GM19438 (cell line): ENCODE measurements around the gene UBD.

Experiments
- ATAC-seq: cut with Tn5 transposase; IDR thresholded peaks from one replicate; pipeline ENCODE4 v1.9.1; 2021; ENCODE audit warnings: low read depth; ENCODE audit not compliant: unreplicated experiment

The UBD gene

DNA sequence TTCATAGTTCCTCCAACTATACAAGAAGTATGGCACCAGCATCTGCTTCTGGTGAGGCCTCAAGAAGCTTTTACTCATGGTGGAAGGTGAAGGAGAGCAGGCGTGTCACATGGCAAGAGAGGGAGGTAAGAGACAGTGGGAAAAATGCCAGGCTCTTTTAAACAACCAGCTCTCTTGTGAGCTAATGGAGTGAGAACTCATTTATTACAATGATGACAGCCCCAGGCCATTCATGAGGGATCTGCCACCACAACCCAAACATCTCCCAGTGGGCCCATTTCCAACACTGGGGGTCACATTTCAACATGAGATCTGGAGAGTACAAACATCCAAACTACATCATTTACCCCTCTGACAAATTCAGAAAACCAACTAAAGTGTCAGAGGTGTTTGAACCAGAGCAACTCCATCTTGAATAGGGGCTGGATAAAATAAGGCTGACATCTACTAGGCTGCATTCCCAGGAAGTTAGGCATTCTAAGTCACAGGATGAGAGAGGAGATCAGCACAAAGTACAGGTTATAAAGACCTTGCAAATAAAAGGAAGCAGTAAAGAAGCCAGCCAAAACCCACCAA lies 2.2 kb upstream of the UBD start:
- no peak for ATAC-seq

DNA sequence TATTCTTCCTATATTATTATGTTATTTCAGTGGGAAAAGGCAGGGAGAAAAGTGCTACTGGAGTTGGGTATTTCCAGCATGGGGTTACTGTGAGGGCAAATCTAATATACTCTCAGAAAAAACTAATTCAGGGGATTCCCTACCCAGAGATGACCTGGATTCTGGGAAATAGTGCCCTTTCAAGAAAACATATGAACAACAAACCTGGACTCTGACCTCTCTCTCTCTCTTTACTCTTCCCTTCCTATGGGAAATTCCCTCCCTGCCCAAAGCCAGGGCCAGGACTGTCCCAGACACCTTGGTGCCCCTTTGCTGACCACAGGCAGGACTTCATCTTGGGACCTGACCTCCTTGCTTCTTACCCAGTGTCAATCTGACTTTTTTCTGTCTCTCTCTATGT lies 1.6 kb upstream of the UBD start:
- ATAC-seq: no peak

DNA sequence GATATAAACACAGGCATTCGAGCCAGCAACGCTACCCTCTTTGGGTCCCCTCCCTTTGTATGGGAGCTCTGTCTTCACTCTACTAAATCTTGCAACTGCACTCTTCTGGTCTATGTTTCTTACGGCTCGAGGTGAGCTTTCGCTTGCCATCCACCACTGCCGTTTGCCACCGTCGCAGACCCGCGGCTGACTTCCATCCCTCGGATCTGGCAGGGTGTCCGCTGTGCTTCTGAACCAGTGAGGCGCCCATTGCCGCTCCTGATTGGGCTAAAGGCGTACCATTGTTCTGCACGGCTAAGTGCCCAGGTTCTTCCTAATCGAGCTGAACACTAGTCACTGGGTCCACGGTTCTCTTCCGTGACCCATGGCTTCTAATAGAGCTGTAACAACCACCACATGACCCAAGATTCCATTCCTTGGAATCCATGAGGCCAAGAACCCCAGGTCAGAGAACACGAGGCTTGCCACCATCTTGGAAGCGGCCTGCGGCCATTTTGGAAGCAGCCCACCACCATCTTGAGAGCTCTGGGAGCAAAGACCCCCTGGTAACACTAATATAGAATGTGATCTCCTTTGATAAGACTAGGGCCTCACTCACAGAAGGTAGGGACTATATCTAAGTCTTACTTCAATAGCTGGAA lies 973 bp downstream of the UBD start:
- no peak for ATAC-seq

DNA sequence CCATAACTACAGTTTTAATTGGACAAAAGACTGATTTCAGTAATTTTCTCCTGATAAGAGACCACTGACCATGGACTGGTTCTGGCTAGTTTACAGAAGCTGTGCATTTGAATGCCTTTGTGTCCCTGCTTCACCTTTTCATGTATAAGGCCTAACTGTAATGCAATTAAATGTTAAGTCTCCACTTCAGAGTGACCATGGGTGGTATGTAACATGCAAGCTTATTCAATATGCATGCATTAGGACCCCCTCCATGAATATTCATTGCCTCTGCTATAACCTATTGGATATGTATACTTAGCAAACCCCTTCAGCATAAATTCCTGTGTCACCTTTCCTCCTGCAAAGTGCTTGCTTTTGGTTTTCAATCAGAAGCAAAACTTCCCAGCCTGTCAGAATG lies 2.2 kb downstream of the UBD start:
- no peak for ATAC-seq

DNA sequence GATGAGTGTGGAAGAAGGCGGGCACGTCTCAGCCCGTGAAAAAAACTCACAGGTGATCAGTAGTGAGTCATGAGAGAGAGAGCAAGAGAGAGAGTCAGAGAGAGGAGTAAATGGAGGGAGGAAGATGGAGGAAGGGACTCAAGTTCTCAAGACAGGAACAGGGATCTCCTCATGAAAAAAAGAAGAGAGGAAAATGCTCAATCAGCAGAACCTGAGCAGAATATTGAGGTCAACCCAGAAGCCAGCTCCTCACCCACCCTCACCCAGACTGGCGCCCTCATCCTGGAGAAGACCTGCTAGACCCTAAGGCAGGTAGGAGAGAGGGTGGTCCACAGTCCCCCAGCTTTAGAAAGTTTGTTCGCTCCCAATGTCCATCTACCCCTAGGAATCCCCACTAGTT lies 4.8 kb downstream of the UBD start:
- no peak for ATAC-seq

DNA sequence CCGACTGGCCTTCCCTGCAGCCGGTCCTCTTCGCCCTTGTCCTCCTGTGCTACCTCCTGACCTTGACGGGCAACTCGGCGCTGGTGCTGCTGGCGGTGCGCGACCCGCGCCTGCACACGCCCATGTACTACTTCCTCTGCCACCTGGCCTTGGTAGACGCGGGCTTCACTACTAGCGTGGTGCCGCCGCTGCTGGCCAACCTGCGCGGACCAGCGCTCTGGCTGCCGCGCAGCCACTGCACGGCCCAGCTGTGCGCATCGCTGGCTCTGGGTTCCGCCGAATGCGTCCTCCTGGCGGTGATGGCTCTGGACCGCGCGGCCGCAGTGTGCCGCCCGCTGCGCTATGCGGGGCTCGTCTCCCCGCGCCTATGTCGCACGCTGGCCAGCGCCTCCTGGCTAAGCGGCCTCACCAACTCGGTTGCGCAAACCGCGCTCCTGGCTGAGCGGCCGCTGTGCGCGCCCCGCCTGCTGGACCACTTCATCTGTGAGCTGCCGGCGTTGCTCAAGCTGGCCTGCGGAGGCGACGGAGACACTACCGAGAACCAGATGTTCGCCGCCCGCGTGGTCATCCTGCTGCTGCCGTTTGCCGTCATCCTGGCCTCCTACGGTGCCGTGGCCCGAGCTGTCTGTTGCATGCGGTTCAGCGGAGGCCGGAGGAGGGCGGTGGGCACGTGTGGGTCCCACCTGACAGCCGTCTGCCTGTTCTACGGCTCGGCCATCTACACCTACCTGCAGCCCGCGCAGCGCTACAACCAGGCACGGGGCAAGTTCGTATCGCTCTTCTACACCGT lies 6.1 kb downstream of the UBD start:
- ATAC-seq: no peak

DNA sequence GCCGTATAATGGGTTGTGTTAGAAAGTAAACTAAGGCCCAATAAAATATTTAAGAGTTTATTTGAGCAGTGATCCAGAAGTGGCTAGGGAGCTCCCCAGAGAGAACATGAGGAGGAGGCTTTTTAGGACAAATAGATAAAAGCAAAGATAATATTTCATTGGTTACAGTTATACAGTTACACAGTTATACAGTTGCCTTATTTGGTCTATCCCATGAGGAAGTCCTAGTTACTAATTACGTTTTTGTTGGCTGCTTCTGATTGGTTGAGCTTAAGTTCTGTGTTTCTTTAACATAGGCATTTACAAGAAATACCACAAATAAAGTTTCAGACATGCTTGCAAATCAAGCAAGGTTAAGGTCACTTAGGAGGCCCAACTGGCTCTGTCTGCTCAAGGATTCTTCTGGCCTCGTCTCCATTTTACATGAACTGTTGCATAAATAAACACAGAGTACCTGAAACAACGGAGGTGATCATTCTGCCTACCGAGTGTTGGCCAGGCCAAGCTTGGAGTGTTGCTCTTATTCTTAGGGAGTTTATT lies 7.0 kb downstream of the UBD start:
- ATAC-seq: no peak

DNA sequence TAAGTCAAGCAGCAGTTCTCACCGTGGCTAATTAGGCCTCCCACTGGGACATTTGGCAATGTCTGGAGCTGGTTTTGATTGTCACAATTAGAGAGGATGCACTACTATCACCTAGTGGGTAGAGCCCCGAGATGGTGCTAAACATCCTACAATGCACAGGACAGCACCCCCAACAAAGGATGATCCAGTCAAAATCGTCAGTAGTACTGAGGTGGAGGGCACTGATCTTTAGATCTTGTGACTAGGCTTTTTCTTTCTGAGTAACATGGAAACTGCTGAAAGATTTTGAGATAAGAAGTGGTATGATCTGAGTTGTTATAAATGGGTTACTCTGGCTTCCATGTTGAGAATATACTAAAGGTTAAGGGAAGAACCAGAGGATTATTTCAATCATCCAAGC lies 12.0 kb downstream of the UBD start:
- no peak for ATAC-seq

DNA sequence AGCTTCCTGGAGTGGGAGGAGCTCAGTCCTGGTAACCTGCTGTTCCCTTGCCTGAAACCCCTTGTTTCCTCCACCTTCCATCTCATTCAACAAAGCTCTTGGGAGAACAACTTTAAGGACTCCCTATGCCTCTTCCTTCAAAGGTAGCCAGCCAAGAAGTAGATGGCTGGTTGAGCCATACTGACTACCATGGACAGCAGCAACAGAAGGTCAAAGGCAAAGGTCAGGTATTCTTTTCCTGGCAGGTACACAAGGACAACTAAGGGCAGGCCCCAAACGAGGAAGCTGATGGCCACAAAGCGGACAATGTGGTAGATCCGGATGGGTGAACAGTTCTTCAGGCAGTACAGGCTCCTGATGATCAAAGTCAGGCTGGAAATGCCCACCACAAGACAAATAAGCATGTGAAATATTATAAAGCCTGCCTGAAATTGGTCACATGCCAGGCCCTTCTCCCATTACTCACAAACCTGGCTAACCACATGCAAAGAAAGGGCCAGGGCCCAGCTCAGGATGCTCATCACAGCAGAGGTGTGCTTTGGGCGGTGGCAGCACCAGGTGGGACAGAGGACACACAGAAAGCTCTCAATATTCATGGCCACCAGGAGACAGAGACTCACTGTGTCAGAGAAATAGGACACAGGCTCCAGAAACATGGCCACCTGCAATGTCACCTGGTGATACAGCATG lies 21.7 kb downstream of the UBD start:
- ATAC-seq: no peak

DNA sequence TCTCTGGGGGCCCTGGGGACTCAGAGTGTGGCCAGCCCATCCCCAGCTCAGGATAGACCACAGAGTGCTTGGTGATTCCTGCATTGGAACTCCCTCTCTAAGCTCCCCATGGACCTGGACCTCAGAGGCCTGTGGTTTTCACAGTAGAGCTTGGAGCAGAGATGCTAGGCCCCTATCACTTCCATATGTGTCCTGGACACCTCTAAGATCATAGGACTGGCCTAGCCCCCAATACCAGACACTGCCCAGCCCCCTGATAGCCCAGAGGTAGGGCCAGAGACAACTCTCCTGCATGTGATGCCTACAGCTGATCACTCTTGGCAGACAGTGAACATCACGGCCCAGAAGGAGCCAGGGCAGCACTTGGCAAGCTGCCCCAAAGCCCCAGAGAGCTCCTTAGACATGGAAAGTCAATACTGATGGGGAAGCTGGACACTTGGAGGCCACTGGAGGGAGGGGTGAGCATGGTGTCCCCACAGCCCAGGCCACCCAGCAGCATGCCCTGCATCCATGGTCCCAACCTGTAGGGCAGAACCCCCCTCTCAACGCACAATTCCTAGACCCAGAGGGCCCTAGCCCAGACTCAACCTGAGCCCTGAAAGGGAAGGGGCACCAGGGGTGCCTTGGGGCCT lies 27.1 kb downstream of the UBD start:
- ATAC-seq: no peak

DNA sequence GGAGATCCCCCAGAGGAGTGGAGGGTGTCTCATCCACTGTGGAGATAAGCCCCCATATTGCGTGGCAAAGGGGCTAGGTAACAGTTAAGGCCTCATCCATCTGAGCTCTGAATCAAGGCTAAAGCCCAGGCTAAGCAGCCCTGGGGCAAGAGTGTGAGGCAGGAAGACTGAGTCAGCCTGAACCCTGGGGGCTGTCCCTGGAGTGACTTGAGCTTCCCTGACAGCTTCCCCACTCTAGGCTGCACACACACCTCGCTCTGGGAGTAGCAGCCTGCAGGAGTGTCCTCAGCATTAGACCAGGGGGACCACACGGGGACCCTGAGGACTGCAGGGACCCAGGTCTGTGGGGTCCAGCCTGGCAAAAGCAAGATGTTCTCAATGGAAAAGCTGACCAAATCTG lies 27.9 kb downstream of the UBD start:
- ATAC-seq: no peak

DNA sequence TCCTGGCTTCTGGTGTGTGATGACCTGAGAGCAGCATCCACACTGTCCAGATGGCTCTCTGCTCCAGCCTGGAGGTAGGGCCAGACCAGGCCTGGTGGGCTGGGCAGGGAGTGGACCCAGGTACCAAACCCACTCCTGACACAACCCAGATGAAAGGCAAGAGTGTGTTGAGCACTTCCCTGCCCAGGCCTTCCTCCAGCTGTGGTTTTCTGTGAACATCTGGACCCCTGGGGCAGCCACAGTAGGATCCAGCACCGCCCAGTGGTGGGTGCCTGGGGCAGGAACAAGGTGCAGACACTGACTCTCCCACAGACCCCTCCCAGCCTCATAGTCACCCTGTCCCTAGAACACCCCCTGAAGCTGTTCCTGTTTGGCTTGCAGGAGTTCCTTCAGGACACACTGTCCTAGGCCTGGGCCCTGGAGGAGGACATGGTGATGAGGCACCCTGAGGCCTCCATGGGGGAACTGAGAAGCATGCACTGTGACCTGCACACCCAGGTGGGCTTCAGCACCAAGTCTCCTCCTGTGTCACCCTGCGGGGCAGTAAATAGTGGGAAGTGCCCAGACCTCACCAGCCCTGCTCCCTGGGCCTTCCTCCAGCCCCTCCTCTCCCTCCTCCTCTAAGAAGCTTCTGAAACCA lies 28.7 kb downstream of the UBD start:
- ATAC-seq: no peak

DNA sequence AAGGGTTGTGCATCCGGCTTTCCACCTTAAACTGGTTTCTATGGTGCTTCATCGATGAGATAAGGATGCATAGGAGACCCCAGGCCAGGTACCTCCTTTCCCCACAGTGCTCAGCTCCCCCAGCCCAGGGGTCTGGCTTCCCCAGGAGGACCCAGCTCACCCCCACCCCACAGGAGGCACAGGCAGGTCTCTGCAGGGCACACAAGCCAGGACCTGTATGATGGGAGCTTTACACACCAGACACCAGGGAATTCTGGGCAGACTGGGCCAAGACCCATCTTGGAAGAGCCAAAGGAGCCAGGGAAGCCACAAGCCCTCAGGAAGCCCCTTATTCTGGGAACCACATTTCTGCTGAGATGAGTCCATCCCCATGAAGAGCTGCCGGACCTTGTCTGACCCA lies 29.6 kb downstream of the UBD start:
- no peak for ATAC-seq

DNA sequence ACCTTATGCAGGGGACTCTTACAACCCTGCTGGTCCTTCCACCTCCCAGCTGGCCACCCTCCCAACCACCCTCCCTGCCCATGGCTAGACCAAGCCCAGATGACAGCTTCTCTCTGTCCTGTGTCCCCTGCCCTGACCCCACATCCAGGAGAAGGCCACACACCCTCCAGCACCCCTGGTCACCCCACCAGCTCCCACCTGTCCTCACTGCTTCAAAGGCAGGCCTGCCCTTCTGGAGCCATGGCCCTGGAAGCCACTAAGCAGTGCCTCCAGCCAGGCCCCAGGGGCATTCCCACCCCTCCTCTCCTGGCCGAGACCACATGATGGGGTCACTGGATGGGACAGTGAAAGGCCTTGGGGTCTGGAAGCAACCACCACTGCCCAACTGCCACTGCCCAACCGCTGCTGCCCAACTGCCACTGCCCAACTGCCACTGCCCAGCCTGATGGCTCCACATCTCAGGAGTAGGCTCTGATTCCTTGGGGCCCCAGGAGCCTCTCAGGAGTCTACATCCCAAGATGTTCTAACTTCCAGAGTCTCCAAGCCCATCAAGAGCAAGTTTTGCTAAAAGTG lies 30.5 kb downstream of the UBD start:
- no peak for ATAC-seq

DNA sequence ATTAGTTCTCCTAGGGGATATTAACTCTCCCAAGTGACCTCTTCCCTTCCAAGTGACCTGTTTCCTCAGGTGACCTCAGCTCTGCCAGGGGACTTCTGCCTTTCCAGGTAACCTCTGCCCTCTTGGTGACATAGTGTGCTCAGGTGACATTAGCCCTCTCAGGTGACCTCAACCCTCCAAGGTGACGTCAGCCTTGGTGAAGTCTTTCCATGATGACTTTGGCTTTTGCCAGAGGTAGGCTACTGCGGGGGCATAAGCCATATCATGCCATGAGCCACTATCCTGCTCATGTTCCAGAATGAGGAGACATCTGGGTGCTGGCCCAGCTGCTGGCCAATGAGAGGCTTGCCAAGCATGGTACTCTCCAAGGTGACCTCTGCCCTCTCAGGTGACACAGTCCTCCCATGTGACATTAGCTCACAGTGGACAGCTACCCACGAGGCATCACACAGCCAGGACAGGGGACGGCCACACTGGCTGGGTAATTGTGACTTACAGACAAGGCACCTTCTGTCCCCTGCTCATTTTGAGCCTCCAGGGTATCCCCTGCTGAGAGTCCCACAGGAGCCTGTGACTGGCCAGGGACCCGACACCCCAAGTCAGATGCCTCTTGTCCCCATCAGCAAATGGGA lies 31.1 kb downstream of the UBD start:
- no peak for ATAC-seq

DNA sequence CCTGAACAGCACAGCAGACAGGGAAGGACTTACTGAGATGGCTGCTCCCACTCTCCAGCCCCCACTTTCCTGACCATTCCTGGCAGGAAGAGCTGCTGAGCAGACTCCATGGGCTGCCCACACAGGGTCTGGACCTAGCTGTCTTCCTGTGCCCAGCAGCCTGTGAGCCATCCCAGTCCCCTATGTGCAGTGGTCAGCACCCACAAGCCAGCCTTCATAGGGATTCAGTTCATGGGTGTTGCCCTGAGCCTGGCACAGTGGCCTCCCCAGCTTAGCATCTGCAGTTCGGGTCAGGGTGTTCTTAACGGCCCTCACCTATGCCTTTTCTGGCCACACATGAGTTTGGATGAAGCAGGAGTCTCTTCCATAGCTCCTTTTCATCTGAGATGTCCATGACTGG lies 32.0 kb downstream of the UBD start:
- no peak for ATAC-seq

DNA sequence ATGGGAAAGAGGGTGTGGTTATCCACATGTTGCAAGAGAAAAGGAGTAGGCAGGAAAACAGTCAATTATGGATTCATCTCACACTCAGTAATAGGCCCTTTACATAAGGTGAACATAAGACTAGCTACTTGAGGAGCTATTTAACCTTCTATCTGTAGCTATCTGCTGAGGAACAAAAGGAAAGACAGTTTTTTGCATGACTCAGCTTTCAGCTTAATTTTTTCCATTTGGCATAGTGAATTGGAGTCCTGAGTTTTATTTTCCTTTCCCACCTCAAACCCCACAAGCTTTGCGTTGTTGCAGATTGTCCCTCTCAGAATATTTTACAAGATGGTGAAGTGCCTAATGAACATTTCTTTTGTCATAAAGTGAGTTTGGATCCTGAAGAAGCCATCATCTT lies 32.4 kb downstream of the UBD start:
- no peak for ATAC-seq

DNA sequence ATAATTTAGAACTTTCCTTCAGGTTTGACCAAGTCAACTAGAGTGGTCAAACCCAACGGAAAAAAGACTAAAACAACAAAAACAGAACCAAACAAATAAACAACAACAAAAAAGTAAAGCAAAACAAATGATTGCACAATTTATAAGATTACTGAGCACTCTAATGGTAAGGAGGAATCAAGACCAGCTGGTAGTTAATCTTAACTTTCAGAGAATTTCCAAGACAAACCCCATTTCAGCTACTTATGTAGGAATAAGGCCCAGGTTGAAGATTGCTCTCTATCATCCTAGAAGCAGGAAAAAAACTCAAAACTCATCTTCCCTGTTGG lies 34.3 kb downstream of the UBD start:
- ATAC-seq: no peak

DNA sequence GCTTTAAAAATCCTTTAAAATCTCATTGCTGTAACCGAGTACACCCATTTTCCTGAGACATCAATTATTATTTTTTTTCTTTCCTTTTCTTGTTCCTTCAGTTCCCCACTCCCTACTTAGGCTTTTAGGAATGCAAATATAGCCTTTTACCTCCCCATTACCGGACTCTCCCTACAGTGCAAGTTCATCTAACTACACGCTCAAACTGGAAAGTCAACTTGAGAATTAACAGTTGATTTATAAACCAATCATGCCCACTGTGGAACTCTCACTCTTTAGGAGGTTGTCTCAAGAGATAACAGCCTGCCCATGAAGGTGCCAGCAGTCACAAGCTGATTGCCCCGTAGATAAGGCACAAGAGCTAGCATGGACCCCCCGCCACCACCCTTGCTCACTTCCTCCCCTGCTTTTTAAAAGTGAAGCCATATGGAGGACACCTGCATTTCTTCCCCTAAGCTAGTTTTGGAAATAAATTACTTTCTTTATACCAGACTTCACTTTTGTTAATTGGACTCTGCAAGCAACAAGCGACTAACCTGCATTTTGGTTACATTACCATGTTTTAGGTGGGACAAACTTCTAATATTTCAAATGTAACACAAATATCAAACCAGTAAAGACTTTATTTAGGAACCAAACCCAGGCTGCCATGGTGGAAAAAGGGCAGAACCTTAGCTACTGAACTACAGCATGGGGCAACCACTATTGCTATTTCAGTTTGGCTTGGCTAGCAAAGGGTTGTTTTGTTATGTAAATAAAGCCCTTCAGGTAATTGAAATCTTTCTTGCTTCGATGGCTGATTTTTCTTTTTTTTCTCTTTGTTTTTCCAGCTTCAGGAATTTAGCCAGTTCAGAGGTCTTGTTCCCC lies 34.9 kb downstream of the UBD start:
- no peak for ATAC-seq
